Middle frontal gyrus (tissue), 1 donor: ENCODE data around the gene CHP2.

Experiments
- DNase-seq: peaks from one replicate; pipeline ENCODE4 v3.0.0-alpha.2; 2015; ENCODE audit warnings: low spot score; ENCODE audit errors: extremely low spot score

CHP2 gene

DNA sequence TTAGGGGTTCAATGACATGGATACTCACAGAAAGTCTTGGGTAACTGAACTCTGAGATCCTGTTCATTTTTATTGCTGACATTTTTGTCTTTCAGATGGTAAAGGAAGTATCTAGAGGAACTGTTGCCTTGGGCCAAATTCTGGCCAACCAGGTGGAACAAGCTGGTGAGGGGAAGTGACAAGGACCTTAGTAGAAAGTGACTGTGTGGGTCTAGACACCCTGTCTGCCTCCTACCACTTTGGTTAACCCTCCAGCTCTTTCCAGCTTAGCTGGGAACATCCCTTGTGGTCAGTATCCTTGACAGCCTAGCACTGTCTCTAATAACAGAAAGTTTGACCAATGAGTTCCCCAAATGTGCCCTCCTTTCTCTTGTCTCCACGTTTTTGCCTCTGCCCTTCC, 52.2 kb downstream of the CHP2 start:
- DNase-seq, result no peak
